HG02588 (cell line): ENCODE measurements around the gene C13orf46.
"Not testable (repeated sequence)": the region's sequence is repeated elsewhere in the genome, so short reads cannot be mapped to it uniquely, and the experiment has no call there.

Experiments used
- ATAC-seq: cut with Tn5 transposase; IDR thresholded peaks from one replicate; pipeline ENCODE4 v1.9.1; 2021; ENCODE audit warnings: mild to moderate bottlenecking, moderate library complexity; ENCODE audit not compliant: unreplicated experiment

C13orf46 gene

DNA sequence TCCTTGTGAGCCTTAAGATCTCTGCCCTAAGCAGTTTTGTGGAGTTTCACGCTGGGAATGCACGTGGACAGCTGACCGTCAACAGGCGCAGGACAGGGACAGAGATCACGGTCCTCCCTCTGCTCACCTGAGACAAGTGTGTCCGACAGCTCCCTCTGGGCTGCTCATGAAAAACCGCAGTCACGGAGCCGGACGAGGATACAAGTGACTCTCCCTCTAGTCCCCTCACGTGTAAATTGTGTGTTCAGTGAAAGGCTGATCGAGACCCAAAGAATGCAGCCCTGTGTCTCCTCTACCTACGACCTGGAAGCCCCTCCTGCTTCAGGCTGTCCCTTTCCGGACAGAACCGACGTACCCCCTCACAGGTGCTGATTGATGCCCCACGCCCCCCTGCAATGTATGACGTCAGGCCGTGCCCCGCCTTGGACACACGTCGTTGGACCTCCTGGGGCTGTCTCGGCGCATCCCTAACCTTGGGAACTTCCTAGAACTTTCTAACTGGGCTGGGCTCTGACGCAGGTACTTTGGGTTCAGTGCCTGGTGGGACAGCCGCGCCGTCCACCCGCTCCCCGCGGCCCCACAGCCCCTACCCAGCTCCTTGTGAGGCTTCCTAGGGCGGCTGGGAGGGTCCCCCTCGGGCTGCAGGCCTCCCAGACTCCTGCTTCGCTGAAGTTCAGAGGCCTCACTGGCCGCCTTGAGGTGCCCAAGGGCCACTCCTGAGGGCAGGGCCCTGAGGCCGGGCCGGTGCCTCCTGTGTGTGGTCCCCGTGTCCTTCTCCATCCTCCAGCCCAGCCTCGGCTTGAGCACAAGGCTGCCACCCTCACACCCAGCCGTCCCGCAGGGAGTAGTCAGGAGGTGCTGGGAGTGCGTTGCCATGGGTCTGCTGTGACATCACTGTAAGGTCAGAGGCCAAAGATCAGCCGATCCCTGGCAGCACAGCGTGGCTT, at the start of gene C13orf46:
C13orf46 (minus strand) TSS at position 859 of the 947 bp plus-strand sequence; CDS start at position 780, 79 bp downstream.
- no peak for ATAC-seq

DNA sequence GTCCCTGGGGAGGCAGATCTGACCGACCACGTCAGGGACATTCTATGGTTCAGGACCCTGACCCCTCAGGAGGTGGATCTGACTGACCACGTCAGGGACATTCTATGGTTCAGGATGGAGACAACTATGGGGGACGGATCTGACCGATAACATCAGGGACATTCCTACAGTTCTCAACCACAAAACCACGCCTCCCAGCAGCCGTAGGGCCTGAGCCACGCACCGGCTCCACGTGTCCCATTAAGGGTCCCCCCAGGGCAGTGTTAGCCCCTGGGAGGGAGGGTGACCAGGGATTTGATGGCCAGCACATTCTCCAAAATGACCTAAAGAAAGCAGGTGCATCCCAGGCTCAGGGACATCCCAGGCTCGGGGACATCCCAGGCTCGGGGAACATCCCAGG, 49.0 kb upstream of the C13orf46 start:
- no peak for ATAC-seq

DNA sequence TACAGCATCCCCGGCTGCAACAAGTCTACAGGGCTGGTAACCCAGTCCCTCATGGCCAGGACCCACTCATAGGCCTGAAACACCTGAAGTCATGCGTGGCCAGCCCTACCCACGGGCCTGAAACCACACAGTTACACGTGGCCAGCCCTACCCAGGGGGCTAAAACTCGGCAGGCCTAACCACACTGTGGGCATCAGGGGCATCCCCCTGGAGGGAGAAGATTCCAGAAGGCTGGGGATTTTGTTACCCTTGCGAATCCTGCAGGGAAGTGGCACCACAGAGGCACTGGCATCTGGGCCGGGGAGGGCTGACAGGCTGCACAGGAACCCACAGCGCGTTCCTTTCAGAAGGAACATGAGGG, 48.4 kb upstream of the C13orf46 start:
- no peak for ATAC-seq

DNA sequence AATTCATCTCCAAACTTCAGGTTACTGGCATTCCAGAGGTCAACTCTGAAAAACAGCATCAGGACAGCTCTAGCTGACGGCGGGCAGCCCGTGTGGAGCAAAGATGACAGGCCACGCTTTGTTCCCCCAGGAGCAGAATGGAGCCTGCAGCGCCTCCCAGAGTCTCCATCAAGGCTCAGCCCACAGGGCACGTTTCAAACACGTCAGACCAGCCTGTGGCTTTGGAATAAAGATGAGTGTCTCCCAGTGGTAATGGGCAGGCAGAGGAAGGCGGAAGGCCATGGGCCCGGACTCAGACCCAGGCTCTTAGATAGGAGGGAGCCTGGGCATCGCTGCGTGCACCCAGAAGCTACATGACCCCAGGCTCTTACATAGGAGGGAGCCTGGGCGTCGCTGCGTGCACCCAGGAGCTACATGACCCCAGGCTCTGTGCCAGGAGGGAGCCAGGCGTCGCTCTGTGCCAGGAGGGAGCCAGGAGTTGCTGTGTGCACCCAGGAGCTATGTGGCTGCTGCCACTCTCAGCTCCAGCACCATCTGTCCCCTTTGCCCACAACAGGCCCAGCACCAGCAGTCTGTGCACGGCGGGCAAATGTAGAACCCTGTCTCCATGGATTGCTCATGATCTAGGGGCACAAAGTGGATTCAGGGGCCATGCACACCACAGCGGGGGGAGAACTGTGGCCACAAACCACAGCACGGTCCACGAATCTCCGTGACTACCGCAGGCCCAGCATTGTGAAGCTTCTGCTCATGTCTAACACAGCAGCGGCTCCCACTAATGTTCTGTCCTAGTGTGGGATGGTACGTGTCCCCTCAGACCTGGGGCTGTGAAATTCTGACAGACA, 47.8 kb upstream of the C13orf46 start:
- ATAC-seq = no peak

DNA sequence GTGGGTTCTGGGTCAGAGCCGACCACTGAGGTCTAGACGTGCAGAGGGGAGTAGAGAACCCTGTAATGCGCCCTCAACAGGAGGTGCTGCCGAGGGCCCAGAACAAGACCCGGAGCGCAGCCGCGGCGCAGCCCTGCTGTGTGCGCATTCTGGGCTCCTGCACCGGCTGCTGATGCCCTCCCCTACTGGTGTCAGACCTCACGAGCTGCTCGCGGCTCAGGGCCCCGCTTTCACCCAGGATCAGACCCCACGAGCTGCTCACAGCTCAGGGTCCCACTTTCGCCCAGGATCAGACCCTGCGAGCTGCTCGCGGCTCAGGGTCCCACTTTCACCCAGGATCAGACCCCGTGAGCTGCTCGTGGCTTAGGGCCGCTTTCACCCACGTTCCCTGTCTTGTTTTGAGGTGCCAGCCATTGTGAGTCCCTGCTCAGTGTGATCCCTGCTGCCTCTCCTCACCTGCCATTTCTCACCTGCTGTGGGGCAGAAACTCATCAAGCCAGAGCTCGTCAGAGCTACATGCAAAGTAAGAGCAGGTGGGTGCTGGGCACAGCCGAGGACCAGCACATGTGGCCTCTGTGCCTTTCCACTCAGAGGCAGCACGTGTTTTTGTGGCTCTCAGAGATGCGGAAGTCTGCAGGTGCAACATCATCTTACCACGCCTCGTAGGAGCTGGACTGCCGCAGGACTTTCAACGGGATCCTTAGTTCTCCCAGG, 47.0 kb upstream of the C13orf46 start:
- ATAC-seq = no peak

DNA sequence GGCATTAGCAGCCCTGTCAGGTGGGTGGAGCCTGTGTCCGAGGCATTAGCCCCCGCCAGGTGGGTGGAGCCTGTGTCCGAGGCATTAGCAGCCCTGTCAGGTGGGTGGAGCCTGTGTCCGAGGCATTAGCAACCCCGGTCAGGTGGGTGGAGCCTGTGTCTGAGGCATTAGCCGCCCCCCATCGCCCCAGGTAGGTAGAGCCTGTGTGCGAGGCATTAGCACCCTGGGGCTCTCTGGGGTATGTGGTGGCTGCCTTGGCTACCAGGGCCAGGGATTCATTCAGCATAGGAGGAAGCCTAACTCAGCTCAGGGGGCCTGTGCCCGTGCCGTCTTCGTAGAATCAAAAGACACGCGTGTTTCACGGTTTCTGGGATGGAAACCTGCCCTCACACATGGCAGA, 46.3 kb upstream of the C13orf46 start:
- ATAC-seq = not testable (repeated sequence)

DNA sequence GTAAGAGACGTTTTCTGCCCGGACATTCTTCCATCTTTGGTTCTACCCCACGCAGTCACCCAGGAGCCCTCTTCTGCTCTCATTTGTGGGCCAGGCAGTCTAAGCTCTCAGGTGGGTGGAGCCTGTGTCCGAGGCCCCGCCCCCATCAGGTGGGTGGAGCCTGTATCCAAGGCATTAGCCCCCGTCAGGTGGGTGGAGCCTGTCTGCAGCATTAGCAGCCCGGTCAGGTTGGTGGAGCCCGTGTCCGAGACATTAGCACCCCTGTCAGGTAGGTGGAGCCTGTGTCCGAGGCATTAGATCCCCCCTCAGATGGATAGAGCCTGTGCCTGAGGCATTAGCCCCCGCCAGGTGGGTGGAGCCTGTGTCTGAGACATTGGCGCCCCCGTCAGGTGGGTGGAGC, 45.5 kb upstream of the C13orf46 start:
- ATAC-seq = no peak

DNA sequence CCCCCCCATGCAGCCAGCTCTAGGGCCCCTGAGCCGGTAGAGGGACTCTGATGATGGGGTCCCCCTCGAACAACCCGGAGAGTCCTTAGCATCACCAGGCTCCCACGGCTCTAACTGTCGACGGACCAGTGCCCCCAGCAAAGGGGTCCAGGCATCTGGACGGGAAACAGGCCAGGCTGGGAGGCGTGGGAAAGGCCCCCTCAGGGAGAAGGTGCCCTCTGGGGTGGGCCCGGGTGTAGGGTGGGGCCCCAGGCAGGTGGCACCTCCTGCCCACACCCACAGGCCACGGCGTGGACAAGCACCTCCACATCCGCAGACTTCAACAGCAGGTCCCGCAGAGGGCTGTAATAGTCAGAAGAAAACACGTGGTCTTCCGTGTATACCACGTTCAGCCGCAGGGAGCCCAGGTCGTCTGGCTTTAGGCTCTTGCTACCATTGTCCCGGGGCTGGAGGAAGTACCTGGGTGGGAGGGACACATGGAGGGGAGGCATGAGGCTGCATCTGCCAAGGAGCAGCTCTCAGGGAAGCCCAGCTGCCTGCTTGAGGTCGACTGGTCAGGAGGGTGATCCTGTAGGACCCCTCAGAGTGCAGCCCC, 44.7 kb upstream of the C13orf46 start:
- no peak for ATAC-seq

DNA sequence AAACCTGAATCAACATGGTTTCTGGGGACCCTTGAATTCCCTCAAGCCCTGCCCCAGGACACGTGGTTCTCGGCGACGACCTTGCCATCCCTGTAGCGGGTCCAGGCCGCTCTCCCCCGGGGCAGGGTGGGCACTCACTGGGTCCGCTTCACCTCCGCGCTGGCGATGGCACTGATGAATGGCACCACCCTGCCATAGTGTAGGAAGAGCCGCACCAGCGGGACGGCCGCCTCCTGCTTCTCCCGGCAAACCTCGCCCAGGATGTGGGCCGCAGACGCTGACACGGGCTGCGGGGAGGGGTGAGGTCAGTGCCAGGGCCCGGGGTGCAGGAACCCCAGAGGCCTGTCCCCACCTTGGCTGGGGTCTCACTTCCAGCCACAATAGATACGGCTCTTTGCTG, 44.1 kb upstream of the C13orf46 start:
- no peak for ATAC-seq

DNA sequence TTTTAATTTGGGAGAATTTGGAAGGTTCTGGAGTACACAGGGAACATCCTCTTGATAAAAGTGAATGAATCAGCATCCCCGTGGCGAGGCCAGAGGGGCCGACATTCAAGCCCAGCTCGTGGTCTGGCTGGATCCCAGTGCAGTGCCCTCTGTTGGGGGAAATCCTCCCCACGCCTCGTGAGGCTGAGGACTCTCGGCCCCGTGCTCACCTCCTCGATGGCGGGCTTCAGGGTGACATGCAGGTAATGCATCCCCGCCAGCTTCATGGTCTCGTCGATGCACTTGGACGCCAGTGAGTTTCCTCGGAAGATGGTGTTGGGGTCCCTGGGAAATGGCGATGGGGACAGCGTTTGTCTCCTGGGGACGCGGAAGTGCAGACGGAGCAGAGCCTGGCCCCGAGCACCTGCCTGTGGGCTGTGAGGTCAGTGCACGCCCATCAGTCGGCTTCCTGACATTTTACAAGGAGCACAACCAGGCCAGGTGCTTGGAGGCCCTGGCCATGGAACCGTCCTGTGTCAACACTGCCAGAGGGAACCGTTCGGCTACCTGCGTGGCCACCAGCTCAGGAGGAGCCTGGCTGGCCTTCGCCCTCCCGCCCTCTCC, 43.3 kb upstream of the C13orf46 start:
- no peak for ATAC-seq

DNA sequence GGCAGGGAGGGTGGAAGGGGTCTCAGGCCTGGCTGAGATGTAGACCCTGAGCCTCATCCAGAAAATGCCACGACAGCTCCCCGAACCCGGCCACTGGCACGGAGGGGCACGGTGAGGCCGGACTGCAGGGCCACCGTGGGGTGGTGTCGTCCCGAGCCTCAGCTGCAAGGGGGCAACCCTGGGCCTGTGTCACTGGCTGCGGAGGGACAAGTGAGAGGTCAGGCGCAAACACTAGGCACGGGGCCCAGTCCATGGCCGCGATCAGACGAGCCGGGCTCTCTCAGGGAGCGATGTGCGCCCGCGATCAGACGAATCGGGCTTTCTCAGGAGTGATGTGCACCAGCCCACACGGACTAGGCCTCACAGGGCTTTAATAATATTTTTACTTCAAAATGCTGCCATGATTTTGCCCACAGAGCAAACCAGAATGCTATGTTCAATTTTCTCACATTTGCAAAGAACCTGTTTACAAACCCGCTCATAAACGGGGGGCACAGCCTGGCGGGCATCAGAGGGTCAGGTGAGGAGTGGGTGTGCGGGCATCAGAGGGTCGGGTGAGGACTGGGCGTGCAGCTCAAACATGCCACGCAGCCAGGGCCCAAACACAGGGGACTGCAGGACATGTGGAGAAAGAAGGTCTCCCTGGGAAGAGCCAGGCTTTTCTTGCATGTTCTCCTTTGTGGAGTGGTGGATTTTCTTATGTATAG, 42.6 kb upstream of the C13orf46 start:
- no peak for ATAC-seq

DNA sequence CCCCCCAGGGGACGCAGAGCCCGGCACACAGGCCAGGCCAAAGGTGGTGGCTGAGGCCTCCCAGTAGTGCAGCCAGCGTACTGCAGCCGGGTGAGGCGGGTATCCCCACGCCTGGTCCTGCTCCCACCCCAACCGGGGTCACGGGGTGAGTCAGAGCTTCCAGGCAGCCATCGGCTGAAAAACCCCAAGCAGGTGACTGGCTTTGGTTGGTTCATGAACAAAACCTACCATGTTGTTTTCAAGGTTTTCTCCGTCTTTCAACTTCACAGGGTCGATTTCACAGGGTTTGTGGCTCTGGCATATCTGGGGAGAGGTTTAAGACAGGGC, 42.1 kb upstream of the C13orf46 start:
- ATAC-seq = no peak

DNA sequence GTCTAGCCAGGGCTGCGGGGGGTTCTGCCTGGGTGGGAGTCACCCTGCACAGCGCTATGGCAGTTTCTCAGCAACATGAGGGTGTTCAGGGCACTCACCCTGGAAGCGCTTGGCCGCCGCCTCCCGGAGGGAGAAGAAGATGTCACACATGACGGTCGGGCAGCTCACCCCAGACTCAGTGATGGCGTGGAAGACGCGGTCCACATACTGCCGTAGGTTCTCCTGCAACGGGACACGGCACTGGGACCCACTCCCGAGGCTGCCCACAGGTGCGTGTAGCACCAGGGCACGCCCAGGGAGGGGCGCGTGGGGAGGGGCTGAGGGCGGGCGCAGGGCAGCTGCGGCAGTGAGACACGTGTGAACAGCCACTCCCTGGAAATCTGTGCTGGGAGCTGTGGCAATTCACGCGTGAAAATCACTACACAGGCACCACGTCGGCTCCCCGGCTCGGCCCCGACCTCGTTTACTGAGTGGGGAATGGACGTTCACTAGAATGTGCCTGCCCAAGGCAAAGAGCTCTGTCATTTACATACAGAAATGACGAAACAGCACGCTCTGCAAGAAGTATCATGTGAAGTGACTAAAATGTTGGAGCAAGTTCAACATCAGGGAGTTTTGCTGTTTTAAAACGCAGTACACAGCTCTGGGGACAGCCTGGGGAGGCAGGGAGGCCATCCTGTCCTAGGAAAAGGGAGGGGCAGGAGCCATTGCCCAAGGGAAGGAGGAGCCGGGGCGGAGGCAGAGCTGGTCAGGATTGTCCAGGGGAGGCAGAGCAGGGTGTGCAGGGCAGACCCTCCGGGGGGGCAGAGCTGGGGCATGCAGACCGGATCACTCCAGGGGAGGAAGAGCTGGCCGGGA, 41.5 kb upstream of the C13orf46 start:
- no peak for ATAC-seq

DNA sequence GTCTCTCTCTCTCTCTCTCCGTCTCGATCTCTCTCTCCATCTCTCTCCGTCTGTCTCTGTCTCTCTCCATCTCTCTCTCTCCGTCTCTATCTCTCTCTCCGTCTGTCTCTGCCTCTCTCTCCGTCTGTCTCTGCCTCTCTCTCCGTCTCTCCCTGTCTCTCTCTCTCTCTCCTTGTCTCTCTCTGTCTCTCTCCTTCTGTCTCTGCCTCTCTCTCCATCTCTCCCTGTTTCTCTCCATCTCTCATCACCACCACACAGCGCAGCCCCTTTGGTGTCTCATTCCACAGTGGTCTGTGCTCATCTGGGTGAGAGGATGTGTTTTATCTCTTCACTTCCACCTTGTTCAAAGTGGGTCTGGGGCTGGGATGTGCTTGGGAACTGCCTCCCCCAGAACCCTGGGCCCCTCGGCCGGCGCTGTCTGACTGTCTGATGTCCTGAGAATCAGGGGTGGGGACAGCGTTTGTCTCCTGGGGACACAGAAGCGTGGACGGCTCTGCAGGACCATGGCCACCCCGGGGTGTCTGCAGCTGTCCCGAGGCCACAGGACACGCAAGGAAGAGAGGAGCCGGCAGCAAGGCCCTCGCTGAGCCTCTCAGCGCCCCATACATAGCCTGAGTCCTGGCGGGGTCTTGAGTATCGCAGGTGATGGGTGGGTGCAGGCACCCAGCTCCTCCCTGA, 40.2 kb upstream of the C13orf46 start:
- ATAC-seq = no peak

DNA sequence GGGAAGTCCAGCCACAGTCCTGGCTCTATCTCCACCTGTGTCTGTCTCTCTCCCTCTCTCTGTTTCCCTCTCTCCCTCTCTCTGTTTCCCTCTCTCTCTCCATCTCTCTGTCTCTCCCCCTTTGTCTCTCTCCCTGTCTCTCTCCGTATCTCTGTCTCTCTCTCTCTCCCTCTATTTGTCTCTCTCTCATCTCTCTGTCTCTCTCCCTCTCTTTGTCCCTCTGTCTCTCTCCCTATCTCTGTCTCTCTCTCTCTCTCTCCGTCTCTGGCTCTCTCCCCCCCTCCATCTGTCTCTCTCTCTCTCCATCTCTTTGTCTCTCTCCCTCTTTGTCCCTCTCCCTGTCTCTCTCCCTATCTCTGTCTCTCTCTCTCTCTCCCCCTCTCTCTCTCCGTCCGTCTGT, 39.5 kb upstream of the C13orf46 start:
- ATAC-seq = no peak

DNA sequence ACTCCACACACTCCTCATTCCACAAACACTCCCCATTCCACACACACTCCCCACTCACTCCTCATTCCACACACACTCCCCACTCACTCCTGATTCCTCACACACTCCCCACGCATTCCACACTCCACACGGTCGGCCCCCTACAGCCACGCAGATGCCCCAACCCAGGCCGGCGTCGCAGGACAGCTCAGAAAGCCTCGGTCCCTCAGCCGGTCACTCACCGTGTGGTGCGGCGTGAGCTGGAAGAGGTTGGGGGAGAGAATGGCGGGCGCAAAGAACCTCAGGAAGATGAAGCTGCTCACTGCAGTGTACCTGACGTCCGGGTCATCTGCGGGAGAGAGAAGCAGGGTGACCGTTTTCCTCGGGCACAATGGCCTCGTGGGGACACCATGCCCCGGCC, 39.0 kb upstream of the C13orf46 start:
- no peak for ATAC-seq

DNA sequence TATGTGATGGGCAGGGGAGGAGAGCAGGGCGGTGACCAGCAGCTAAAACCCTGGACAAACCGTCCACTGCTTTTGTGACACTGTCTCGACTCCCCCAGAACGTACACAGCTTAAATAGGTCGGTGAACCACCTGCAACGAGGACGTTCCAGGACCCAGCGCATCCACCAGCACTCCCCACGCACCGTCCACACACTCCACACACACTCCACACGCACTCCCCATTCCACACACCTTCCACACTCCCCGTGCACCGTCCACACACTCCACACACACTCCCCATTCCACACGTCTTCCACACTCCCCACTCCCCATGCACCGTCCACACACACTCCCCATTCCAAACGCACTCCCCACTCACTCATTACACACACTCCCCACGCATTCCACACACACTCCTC, 38.3 kb upstream of the C13orf46 start:
- ATAC-seq = no peak

DNA sequence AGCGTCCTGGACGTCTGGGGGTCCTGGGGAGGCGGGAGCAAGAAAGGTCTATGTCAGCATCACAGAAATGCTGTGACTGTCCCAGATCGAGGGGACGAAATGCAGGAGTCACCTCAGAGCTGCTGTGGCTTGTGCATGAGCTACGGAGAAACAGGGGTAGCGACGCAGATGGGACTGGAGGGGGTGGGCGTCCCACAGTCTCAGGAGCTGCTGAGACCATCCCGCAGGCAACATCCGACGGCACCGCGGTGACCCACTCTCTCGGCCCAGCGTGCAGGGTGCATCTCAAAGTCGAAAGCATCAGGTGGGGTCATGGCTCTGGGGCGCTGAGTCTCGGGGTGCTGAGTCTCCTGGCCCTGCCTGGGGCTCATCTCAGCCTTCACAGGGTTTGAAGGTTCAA, 37.4 kb upstream of the C13orf46 start:
- no peak for ATAC-seq
